IPS DF 6.9 (cell line): ENCODE data around the gene IPO8.
"Not testable (repeated sequence)": the region's sequence is repeated elsewhere in the genome, so short reads cannot be mapped to it uniquely, and the experiment has no call there.

ENCODE experiments used
- DNase-seq: peaks from one replicate; pipeline ENCODE4 v3.0.0-alpha.2; 2013; ENCODE audit warnings: low read depth, low spot score
- H3K27ac ChIP-seq: one replicate; pipeline ENCODE4 v1.5.1; 2013; ENCODE audit warnings: low read length, control low read depth
- H3K27me3 ChIP-seq: 2 replicates; pipeline ENCODE4 v1.6.1; 2013; ENCODE audit warnings: mild to moderate bottlenecking, low read length; ENCODE audit not compliant: control insufficient read depth, insufficient read depth
- H3K36me3 ChIP-seq: 2 replicates; pipeline ENCODE4 v1.6.1; 2013; ENCODE audit warnings: low read length; ENCODE audit not compliant: control insufficient read depth, insufficient read depth
- H3K4me1 ChIP-seq: 2 replicates; pipeline ENCODE4 v1.6.1; 2013; ENCODE audit warnings: low read length; ENCODE audit not compliant: control insufficient read depth, insufficient read depth
- H3K4me3 ChIP-seq: 2 replicates; pipeline ENCODE4 v1.5.1; 2013; ENCODE audit warnings: mild to moderate bottlenecking, low read length
- H3K9me3 ChIP-seq: 2 replicates; pipeline ENCODE4 v1.6.1; 2013; ENCODE audit warnings: low read length, inconsistent platforms; ENCODE audit not compliant: control insufficient read depth, insufficient read depth
- WGBS: extraction: QIAGEN DNeasy Blood & Tissue Kit; methylation state at CpG from one replicate; pipeline ENCODE4 v1.1.7; 2013; ENCODE audit warnings: mixed read lengths, missing lambda C conversion rate; ENCODE audit not compliant: insufficient read length, insufficient coverage; 5-methylcytosine and 5-hydroxymethylcytosine counted together

Gene IPO8

GRCh38 chr12:30610718-30611117 is 85.0 kb downstream of the IPO8 start:
- no CpG with 5 or more reads among the region's 1 CpG for WGBS
- Histone ChIP-seq H3K9me3 (no peaks in the 10 kb centered on the region), H3K36me3 (no peaks in the 10 kb centered on the region), H3K4me1 (no peaks in the 10 kb centered on the region), H3K4me3 (no peak overlapping the region), H3K27me3 (no peaks in the 10 kb centered on the region), H3K27ac (no peak overlapping the region)
- no peak for DNase-seq

GRCh38 chr12:30609819-30610218 is 85.8 kb downstream of the IPO8 start:
- not testable (repeated sequence) for H3K36me3 ChIP-seq, H3K4me1 ChIP-seq, DNase-seq, H3K4me3 ChIP-seq, H3K27ac ChIP-seq, H3K9me3 ChIP-seq, H3K27me3 ChIP-seq

- H3K27me3 ChIP-seq, H3K4me3 ChIP-seq, H3K9me3 ChIP-seq, H3K27ac ChIP-seq, H3K36me3 ChIP-seq, DNase-seq, H3K4me1 ChIP-seq: not testable (repeated sequence)
- WGBS, result no CpG with 5 or more reads among the region's 6 CpGs
Observed at GRCh38 chr12:30604302-30604701, 91.4 kb downstream of the IPO8 start.

GRCh38 chr12:30603129-30603528 is 92.5 kb downstream of the IPO8 start:
- no peaks in the 10 kb centered on the region for H3K4me1 ChIP-seq
- H3K27ac ChIP-seq, result no peak overlapping the region
- H3K36me3 ChIP-seq, result no peaks in the 10 kb centered on the region
- no peaks in the 10 kb centered on the region for H3K27me3 ChIP-seq
- H3K4me3 ChIP-seq, result no peak overlapping the region
- no peaks in the 10 kb centered on the region for H3K9me3 ChIP-seq
- no peak for DNase-seq

GRCh38 chr12:30602678-30603077 is 93.0 kb downstream of the IPO8 start:
- no peak for DNase-seq
- H3K27me3 ChIP-seq, result no peaks in the 10 kb centered on the region
- H3K27ac ChIP-seq, result no peak overlapping the region
- no CpG with 5 or more reads among the region's 3 CpGs for WGBS
- no peak overlapping the region for H3K4me3 ChIP-seq
- no peaks in the 10 kb centered on the region for H3K36me3 ChIP-seq
- no peaks in the 10 kb centered on the region for H3K9me3 ChIP-seq
- H3K4me1 ChIP-seq, result no peaks in the 10 kb centered on the region

- DNase-seq, result no peak
- Histone ChIP-seq H3K4me3 (no peak overlapping the region), H3K27ac (no peak overlapping the region), H3K9me3 (no peaks in the 10 kb centered on the region), H3K36me3 (no peaks in the 10 kb centered on the region), H3K27me3 (no peaks in the 10 kb centered on the region), H3K4me1 (no peaks in the 10 kb centered on the region)
- no CpG with 5 or more reads among the region's 2 CpGs for WGBS
Observed at GRCh38 chr12:30599608-30600007, 96.1 kb downstream of the IPO8 start.

- no CpG with 5 or more reads among the region's 7 CpGs for WGBS
- H3K4me1 ChIP-seq, result no peaks in the 10 kb centered on the region
- H3K4me3 ChIP-seq, result no peak overlapping the region
- no peak overlapping the region for H3K27ac ChIP-seq
- no peaks in the 10 kb centered on the region for H3K36me3 ChIP-seq
- H3K9me3 ChIP-seq, result no peaks in the 10 kb centered on the region
- DNase-seq, result no peak
- no peaks in the 10 kb centered on the region for H3K27me3 ChIP-seq
Observed at GRCh38 chr12:30598889-30599288, 96.8 kb downstream of the IPO8 start.

- WGBS, result no CpG with 5 or more reads among the region's 5 CpGs
- H3K4me1 ChIP-seq, result no peaks in the 10 kb centered on the region
- no peaks in the 10 kb centered on the region for H3K27me3 ChIP-seq
- H3K4me3 ChIP-seq, result no peak overlapping the region
- H3K9me3 ChIP-seq, result no peaks in the 10 kb centered on the region
- no peak for DNase-seq
- no peaks in the 10 kb centered on the region for H3K36me3 ChIP-seq
- H3K27ac ChIP-seq, result no peak overlapping the region
Observed at GRCh38 chr12:30595742-30596141, 99.9 kb downstream of the IPO8 start.

GRCh38 chr12:30594509-30594908 is 101.2 kb downstream of the IPO8 start:
- H3K36me3 ChIP-seq, result no peaks in the 10 kb centered on the region
- no peak overlapping the region for H3K27ac ChIP-seq
- WGBS, result no CpG with 5 or more reads among the region's 1 CpG
- no peak for DNase-seq
- no peaks in the 10 kb centered on the region for H3K9me3 ChIP-seq
- no peak overlapping the region for H3K4me3 ChIP-seq
- H3K4me1 ChIP-seq, result no peaks in the 10 kb centered on the region
- no peaks in the 10 kb centered on the region for H3K27me3 ChIP-seq

GRCh38 chr12:30588572-30588971 is 107.1 kb downstream of the IPO8 start:
- H3K4me1 ChIP-seq, H3K4me3 ChIP-seq, H3K27ac ChIP-seq, DNase-seq, H3K9me3 ChIP-seq, H3K27me3 ChIP-seq, H3K36me3 ChIP-seq: not testable (repeated sequence)
- WGBS, result no CpG with 5 or more reads among the region's 13 CpGs

- H3K9me3 ChIP-seq, result no peaks in the 10 kb centered on the region
Observed at GRCh38 chr12:30587782-30588181, 107.9 kb downstream of the IPO8 start.

More at GRCh38 chr12:30587782-30588181, 107.9 kb downstream of the IPO8 start:
- no peak overlapping the region for H3K27ac ChIP-seq
- no peak for DNase-seq
- no peaks in the 10 kb centered on the region for H3K36me3 ChIP-seq
- H3K4me1 ChIP-seq, result no peaks in the 10 kb centered on the region
- no CpG with 5 or more reads among the region's 1 CpG for WGBS
- H3K27me3 ChIP-seq, result no peaks in the 10 kb centered on the region
- H3K4me3 ChIP-seq, result no peak overlapping the region
